K562 (cell line): ENCODE results near the gene FUCA2. TPM values are rescaled to one million over a fixed set of nuclear protein-coding genes. Genes with fewer than 3 reads are reported as not detected.

Experiments used
- CREBBP ChIP-seq: IDR thresholded peaks from one replicate; pipeline ENCODE4 v1.6.1; 2012; ENCODE audit warnings: low read depth, mild to moderate bottlenecking, control low read depth, inconsistent platforms, low read length
- GATAD2B ChIP-seq: fragments of 450-650 bp; IDR thresholded peaks from 2 replicates; pipeline ENCODE4 v1.6.1; 2017; ENCODE audit warnings: mild to moderate bottlenecking, borderline replicate concordance
- MXD1 ChIP-seq: fragments of 250-450 bp; sonication (Bioruptor Pico); IDR thresholded peaks from 2 replicates; pipeline ENCODE4 v1.8.0; 2021; ENCODE audit warnings: borderline replicate concordance, mild to moderate bottlenecking, moderate library complexity; ENCODE audit not compliant: poor library complexity, severe bottlenecking
- NFE2 ChIP-seq: IDR thresholded peaks from 2 replicates; pipeline ENCODE4 v1.6.1; 2014; ENCODE audit warnings: antibody characterized with exemption, low read depth
- PTBP1 ChIP-seq: fragments of 200-400 bp; formaldehyde crosslinking; IDR thresholded peaks from 2 replicates; pipeline ENCODE4 v1.6.1; 2017; ENCODE audit warnings: low read depth, low read length
- SMARCA5 ChIP-seq: fragments of 450-650 bp; IDR thresholded peaks from 2 replicates; pipeline ENCODE4 v1.6.1; 2016
- TBP ChIP-seq: optimal IDR thresholded peaks from 2 replicates; pipeline ENCODE3; 2011; ENCODE audit warnings: low read depth, low read length, improper control_type of control experiment
- U2AF1 ChIP-seq: fragments of 200-400 bp; formaldehyde crosslinking; optimal IDR thresholded peaks from 2 replicates; pipeline ENCODE3; 2017; ENCODE audit warnings: mild to moderate bottlenecking, low read depth, low read length, moderate library complexity
- XRCC4 ChIP-seq: IDR thresholded peaks from one replicate; pipeline ENCODE4 v1.6.1; 2011; ENCODE audit not compliant: insufficient read depth, insufficient read length; ENCODE audit errors: extremely low read depth
- ZFX ChIP-seq: sonication (generic); formaldehyde crosslinking; IDR thresholded peaks from 2 replicates; pipeline ENCODE4 v1.8.0; 2022; ENCODE audit warnings: mild to moderate bottlenecking, missing genetic modification reagents, moderate library complexity
- ZKSCAN1 ChIP-seq: fragments of 150-350 bp; IDR thresholded peaks from 2 replicates; pipeline ENCODE4 v1.6.1; 2016; ENCODE audit warnings: low read depth, low read length
- ZNF121 ChIP-seq: sonication (generic); formaldehyde crosslinking; conservative IDR thresholded peaks from 2 replicates; pipeline ENCODE4 v1.8.0; 2022; ENCODE audit warnings: missing genetic modification reagents
- ZNF212 ChIP-seq: fragments of 450-650 bp; formaldehyde crosslinking; IDR thresholded peaks from 2 replicates; pipeline ENCODE4 v1.4.0; 2020; ENCODE audit warnings: mild to moderate bottlenecking
- polyA plus RNA-seq, 8 experiments: library from polyadenylated mRNA; depleted of rRNA in 4 of 8; stranded (reverse) in 5 of 8; unstranded in 3 of 8; fragments of >200 nt; fragmentation: Nextera tagmentation in 2 of 8; fragmentation: Illumina TruSeq in 1 of 8; extraction: Ambion mirVana in 2 of 8; extraction: Trizol in 1 of 8; gene quantifications; 2 replicates each; pipeline versions ENCODE4 v1.2.1 to v1.2.3, GENCODE V29; 2011 to 2014; ENCODE audit warnings: inconsistent platforms in 1 of 8, missing spikeins in 1 of 8
- total RNA-seq, 7 experiments: library from RNA; depleted of rRNA in 6 of 7; stranded (reverse); fragments of >200 nt in 6 of 7; fragmentation: Illumina TruSeq in 2 of 7; extraction: Trizol in 2 of 7; gene quantifications; 2 replicates each; pipeline versions ENCODE4 v1.2.1 to v1.2.3, GENCODE V29; 2011 to 2021; ENCODE audit warnings: low replicate concordance in 1 of 7
- TF ChIP-seq, protein P1 (sequence below), 3 experiments: fragments of 200-800 bp in 1 of 3; fragments of 250-450 bp in 1 of 3; fragments of 450-650 bp in 1 of 3; sonication (Bioruptor Pico) in 1 of 3; sonication (Bioruptor generic) in 1 of 3; formaldehyde crosslinking in 1 of 3; IDR thresholded peaks; 2 replicates each; pipeline versions ENCODE4 v1.6.1 to v1.8.0; 2016 to 2022; ENCODE audit warnings: mild to moderate bottlenecking in 2 of 3, missing genetic modification characterization in 2 of 3, missing compliant biosample characterization in 1 of 3, moderate library complexity in 1 of 3
- TF ChIP-seq, protein P2 (sequence below): sonication (generic); formaldehyde crosslinking; IDR thresholded peaks from 2 replicates; pipeline ENCODE4 v1.8.0; 2022; ENCODE audit warnings: missing genetic modification reagents, mild to moderate bottlenecking, borderline replicate concordance

Gene FUCA2
- total and polyA plus RNA-seq, 9 of the 15 experiments (the other 6 are each of a cell fraction or from before 2014, with no cell fraction given): 20.6 to 112 (median 79.3) TPM

DNA sequence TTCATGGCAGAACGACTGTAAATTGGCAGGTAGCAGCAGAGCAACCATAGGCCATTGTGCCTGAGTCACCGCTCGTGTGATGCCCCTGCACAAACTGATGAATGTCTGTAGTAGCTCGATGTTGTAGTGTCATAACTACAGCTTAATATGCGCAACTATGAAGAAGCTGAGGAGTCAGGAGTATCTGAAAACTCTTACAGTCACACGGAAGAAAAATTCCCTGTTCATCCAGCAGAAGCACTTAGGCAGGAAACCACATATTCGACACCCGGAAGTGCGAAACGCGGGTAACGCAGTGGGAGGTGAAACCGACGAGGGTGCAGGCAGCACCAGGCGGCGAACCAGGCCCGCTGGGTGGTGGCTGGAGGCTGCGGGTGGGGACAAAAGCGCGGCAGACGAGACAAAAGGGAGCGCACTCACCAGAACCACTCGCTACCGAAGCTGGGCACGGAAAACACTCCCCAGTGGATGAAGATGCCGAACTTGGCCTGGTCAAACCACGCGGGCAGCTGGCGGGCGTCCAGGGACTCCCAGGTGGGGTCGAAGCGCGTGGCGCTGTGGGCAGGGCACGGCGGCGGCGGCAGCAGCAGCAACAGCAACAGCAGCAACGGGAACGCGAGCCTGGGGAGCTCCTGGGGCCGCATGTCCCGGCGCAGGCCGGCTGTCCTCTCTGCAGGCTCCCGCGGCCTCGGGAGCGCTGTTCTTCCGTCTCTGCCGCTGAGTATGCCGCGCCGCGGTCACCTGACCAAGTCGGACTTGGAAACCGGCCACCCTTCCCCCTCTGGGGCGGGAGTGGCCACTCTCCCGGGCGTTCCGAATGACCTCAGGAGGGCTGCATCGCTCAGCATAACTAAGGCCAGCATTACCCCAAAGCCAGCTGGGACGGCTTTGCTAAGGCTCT is at the start of gene FUCA2 (continued):
- TF ChIP-seq, protein P1, sequence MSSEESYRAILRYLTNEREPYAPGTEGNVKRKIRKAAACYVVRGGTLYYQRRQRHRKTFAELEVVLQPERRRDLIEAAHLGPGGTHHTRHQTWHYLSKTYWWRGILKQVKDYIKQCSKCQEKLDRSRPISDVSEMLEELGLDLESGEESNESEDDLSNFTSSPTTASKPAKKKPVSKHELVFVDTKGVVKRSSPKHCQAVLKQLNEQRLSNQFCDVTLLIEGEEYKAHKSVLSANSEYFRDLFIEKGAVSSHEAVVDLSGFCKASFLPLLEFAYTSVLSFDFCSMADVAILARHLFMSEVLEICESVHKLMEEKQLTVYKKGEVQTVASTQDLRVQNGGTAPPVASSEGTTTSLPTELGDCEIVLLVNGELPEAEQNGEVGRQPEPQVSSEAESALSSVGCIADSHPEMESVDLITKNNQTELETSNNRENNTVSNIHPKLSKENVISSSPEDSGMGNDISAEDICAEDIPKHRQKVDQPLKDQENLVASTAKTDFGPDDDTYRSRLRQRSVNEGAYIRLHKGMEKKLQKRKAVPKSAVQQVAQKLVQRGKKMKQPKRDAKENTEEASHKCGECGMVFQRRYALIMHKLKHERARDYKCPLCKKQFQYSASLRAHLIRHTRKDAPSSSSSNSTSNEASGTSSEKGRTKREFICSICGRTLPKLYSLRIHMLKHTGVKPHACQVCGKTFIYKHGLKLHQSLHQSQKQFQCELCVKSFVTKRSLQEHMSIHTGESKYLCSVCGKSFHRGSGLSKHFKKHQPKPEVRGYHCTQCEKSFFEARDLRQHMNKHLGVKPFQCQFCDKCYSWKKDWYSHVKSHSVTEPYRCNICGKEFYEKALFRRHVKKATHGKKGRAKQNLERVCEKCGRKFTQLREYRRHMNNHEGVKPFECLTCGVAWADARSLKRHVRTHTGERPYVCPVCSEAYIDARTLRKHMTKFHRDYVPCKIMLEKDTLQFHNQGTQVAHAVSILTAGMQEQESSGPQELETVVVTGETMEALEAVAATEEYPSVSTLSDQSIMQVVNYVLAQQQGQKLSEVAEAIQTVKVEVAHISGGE (CRISPR knock-in tag; IDR thresholded peaks at IDR 0.05): peak in 1 of 3 experiments; percentile 71; a peak in 2 of 6 replicates
- TF ChIP-seq PTBP1: peak; percentile 42; the same call in 1 of the 2 replicates
- peak; percentile 90 for TF ChIP-seq TBP
- peak; percentile 23; the same call in 1 of the 2 replicates for TF ChIP-seq ZNF121 (CRISPR knock-in tag)
- TF ChIP-seq GATAD2B: peak; percentile 54
- peak; percentile 31; the same call in 1 of the 2 replicates for TF ChIP-seq NFE2
- TF ChIP-seq U2AF1: no peak
- no peak for TF ChIP-seq XRCC4
- TF ChIP-seq, protein P2, sequence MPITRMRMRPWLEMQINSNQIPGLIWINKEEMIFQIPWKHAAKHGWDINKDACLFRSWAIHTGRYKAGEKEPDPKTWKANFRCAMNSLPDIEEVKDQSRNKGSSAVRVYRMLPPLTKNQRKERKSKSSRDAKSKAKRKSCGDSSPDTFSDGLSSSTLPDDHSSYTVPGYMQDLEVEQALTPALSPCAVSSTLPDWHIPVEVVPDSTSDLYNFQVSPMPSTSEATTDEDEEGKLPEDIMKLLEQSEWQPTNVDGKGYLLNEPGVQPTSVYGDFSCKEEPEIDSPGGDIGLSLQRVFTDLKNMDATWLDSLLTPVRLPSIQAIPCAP (CRISPR knock-in tag): peak; percentile 90; the same call in 1 of the 2 replicates
- no peak for TF ChIP-seq CREBBP
- no peak for TF ChIP-seq MXD1 (CRISPR knock-in tag)
- no peak for TF ChIP-seq ZKSCAN1
- TF ChIP-seq SMARCA5: peak; percentile 82; the same call in 1 of the 2 replicates
- no peak for TF ChIP-seq ZNF212 (CRISPR knock-in tag)
- peak; percentile 100 for TF ChIP-seq ZFX
